ENCODE measurements around the gene PAQR8.
"Not testable (repeated sequence)": the region's sequence is repeated elsewhere in the genome, so short reads cannot be mapped to it uniquely, and the experiment has no call there.

DNA sequence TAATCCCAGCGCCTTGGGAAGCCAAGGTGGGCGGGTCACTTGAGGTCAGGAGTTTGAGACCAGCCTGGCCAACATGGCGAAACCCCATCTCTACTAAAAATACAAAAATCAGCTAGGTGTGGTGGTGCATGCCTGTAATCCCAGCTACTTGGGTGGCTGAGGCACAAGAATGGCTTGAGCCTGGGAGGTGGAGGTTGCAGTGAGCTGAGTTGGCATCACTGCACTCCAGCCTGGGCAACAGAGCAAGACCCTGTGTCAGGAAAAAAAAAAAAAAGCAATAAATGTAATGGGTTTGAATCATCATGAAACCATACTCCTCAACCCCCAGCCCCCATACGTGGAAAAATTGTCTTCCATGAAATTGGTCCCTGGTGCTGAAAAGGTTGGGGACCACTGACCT lies 26.2 kb downstream of the PAQR8 start:
- TF ChIP-seq, protein P1, sequence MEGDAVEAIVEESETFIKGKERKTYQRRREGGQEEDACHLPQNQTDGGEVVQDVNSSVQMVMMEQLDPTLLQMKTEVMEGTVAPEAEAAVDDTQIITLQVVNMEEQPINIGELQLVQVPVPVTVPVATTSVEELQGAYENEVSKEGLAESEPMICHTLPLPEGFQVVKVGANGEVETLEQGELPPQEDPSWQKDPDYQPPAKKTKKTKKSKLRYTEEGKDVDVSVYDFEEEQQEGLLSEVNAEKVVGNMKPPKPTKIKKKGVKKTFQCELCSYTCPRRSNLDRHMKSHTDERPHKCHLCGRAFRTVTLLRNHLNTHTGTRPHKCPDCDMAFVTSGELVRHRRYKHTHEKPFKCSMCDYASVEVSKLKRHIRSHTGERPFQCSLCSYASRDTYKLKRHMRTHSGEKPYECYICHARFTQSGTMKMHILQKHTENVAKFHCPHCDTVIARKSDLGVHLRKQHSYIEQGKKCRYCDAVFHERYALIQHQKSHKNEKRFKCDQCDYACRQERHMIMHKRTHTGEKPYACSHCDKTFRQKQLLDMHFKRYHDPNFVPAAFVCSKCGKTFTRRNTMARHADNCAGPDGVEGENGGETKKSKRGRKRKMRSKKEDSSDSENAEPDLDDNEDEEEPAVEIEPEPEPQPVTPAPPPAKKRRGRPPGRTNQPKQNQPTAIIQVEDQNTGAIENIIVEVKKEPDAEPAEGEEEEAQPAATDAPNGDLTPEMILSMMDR (conservative IDR thresholded peaks at IDR 0.05; ENCODE audit: low read depth, low read length): not testable (repeated sequence)
- TF ChIP-seq EZH2phosphoT487 (IDR thresholded peaks at IDR 0.05; ENCODE audit: borderline replicate concordance, low read length): not testable (repeated sequence)

All from PC-3 (cell line).